Activated T-helper 9 cell treated with anti-CD3 and anti-CD28 coated beads, Interleukin-2, amount 50 U/mL, for 16 hours (primary cell): Measurements from ENCODE around the gene NKAIN4.
A peak's percentile ranks its signal among the peaks of the same experiment; 100 is the strongest.

ENCODE experiments used
- DNase-seq: peaks from one replicate; pipeline ENCODE4 v3.0.0-alpha.2; 2020; ENCODE audit warnings: low read depth

The NKAIN4 gene

GRCh38 chr20:63254232-63254605 lies at the start of gene NKAIN4:
Gene NKAIN4 (minus strand): TSS chr20:63254463. CDS start chr20:63254450, 13 bp downstream.
- DNase-seq: no peak

- DNase-seq: no peak
These were observed 48.9 kb upstream of the NKAIN4 start for GRCh38 chr20:63303095-63303666.

GRCh38 chr20:63301671-63302070 lies 47.4 kb upstream of the NKAIN4 start:
- no peak for DNase-seq

- DNase-seq: no peak
These were observed 44.6 kb upstream of the NKAIN4 start for GRCh38 chr20:63298731-63299312.

GRCh38 chr20:63297796-63298572 lies 43.7 kb upstream of the NKAIN4 start:
- DNase-seq: no peak

- no peak for DNase-seq
These were observed 43.1 kb upstream of the NKAIN4 start for GRCh38 chr20:63297371-63297781.

- DNase-seq: no peak
These were observed 42.5 kb upstream of the NKAIN4 start for GRCh38 chr20:63296531-63297299.

GRCh38 chr20:63295846-63296245 lies 41.6 kb upstream of the NKAIN4 start:
- DNase-seq: no peak

- DNase-seq: no peak
These were observed 41.2 kb upstream of the NKAIN4 start for GRCh38 chr20:63295422-63295821.

GRCh38 chr20:63295018-63295417 lies 40.8 kb upstream of the NKAIN4 start:
- no peak for DNase-seq

GRCh38 chr20:63294536-63294900 lies 40.3 kb upstream of the NKAIN4 start:
- DNase-seq: no peak

GRCh38 chr20:63293871-63294535 lies 39.7 kb upstream of the NKAIN4 start:
- no peak for DNase-seq

GRCh38 chr20:63293456-63293855 lies 39.2 kb upstream of the NKAIN4 start:
- DNase-seq: no peak

GRCh38 chr20:63292904-63293303 lies 38.6 kb upstream of the NKAIN4 start, which contains the start of gene COL20A1:
Gene COL20A1 (plus strand): TSS chr20:63293186. CDS start chr20:63295108, 1,922 bp downstream.
- DNase-seq: no peak

GRCh38 chr20:63292292-63292701 lies 38.0 kb upstream of the NKAIN4 start:
- DNase-seq: no peak

- no peak for DNase-seq
These were observed 37.5 kb upstream of the NKAIN4 start for GRCh38 chr20:63291811-63292210.

- DNase-seq: peak; percentile 50
These were observed 36.6 kb upstream of the NKAIN4 start for GRCh38 chr20:63290677-63291472.

- no peak for DNase-seq
These were observed 35.9 kb upstream of the NKAIN4 start for GRCh38 chr20:63290136-63290676.

GRCh38 chr20:63289311-63290135 lies 35.3 kb upstream of the NKAIN4 start:
- no peak for DNase-seq
